Chondrocyte (in vitro differentiated cells): ENCODE measurements around the gene APOL6. TPM values are rescaled to one million over a fixed set of nuclear protein-coding genes. Genes with fewer than 3 reads are reported as not detected.

Source experiments
- DNase-seq: peaks from one replicate; pipeline ENCODE4 v3.0.0; 2021; ENCODE audit warnings: mixed read lengths, low spot score
- H3K27ac Mint-ChIP-seq: one replicate; pipeline ENCODE4 v1.8.0; 2021; ENCODE audit warnings: mild to moderate bottlenecking, moderate library complexity, mixed read lengths; ENCODE audit not compliant: unreplicated experiment
- H3K27me3 Mint-ChIP-seq: 2 replicates; pipeline ENCODE4 v1.8.0; 2021; ENCODE audit warnings: low read depth, mixed read lengths
- H3K36me3 Mint-ChIP-seq: 2 replicates; pipeline ENCODE4 v1.8.0; 2021; ENCODE audit warnings: low read depth, mixed read lengths
- H3K4me1 Mint-ChIP-seq: 2 replicates; pipeline ENCODE4 v1.8.0; 2021; ENCODE audit warnings: low read depth, mild to moderate bottlenecking, mixed read lengths
- H3K4me3 Mint-ChIP-seq: one replicate; pipeline ENCODE4 v1.8.0; 2021; ENCODE audit warnings: mild to moderate bottlenecking, moderate library complexity, mixed read lengths; ENCODE audit not compliant: unreplicated experiment
- H3K9me3 Mint-ChIP-seq: 2 replicates; pipeline ENCODE4 v1.8.0; 2021; ENCODE audit warnings: low read depth, mixed read lengths
- total RNA-seq: library from RNA; stranded (reverse); gene quantifications from 3 replicates; pipeline ENCODE4 v1.2.1, GENCODE V29; 2021
- TF ChIP-seq, protein P1 (sequence below): fragments of 200-600 bp; sonication (generic); IDR thresholded peaks from 2 replicates; pipeline ENCODE4 v1.5.0; 2021; ENCODE audit warnings: antibody characterized with exemption, mild to moderate bottlenecking, moderate library complexity

The APOL6 gene
- total RNA-seq, 1 donor from 2014 or later, result 4.6 TPM

DNA sequence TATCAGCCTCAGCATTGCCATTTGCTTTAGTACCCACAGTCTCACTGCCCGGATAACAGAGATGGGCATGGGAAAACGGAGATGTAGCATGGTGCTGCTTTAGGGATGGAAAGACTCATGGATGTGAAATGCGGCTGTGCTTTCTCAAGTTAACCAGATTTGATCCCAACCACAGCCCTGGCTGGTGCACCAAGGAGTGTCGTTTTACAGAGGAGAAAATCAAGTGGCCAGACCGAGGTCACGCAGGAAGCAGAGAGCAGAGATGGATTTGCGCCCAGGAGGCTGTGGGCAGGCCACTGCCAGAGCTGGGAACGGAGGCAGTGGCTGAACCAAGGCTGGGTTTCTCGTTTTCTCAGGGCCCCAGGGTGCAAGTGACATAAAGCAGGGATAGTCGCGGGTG, 40.2 kb upstream of the APOL6 start:
- peaks cover 17% of the 10 kb centered on the region for H3K27me3 Mint-ChIP-seq
- no peaks in the 10 kb centered on the region for H3K9me3 Mint-ChIP-seq
- TF ChIP-seq, protein P1, sequence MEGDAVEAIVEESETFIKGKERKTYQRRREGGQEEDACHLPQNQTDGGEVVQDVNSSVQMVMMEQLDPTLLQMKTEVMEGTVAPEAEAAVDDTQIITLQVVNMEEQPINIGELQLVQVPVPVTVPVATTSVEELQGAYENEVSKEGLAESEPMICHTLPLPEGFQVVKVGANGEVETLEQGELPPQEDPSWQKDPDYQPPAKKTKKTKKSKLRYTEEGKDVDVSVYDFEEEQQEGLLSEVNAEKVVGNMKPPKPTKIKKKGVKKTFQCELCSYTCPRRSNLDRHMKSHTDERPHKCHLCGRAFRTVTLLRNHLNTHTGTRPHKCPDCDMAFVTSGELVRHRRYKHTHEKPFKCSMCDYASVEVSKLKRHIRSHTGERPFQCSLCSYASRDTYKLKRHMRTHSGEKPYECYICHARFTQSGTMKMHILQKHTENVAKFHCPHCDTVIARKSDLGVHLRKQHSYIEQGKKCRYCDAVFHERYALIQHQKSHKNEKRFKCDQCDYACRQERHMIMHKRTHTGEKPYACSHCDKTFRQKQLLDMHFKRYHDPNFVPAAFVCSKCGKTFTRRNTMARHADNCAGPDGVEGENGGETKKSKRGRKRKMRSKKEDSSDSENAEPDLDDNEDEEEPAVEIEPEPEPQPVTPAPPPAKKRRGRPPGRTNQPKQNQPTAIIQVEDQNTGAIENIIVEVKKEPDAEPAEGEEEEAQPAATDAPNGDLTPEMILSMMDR, result no peak
- DNase-seq, result no peak
- H3K4me1 Mint-ChIP-seq, result peaks cover 5% of the 10 kb centered on the region
- H3K27ac Mint-ChIP-seq, result no peak overlapping the region
- H3K4me3 Mint-ChIP-seq, result no peak overlapping the region
- peaks cover 1% of the 10 kb centered on the region for H3K36me3 Mint-ChIP-seq

DNA sequence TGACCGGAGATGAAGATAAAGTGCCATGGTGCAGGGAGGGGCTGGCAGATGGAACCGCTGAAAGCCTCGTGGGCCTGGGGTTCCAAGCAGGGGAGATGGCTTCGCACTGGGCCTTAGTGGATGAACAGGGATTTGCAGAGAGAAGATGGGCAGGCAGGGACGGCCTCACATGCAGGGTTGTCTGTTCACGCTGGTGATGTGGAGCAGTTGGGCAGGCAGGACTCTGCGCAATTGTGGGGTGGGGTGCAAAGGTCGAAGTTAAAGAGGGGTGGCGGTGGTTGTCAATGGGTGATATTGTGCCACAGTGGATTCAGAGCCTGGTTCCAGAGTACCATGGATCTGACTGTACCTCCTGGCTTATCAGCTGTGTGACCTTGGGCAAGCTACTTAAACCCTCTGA, 39.0 kb upstream of the APOL6 start:
- H3K36me3 Mint-ChIP-seq, result peaks cover 1% of the 10 kb centered on the region
- peaks cover 5% of the 10 kb centered on the region for H3K4me1 Mint-ChIP-seq
- no peak overlapping the region for H3K4me3 Mint-ChIP-seq
- H3K9me3 Mint-ChIP-seq, result no peaks in the 10 kb centered on the region
- H3K27ac Mint-ChIP-seq, result no peak overlapping the region
- no peak for DNase-seq
- TF ChIP-seq, protein P1, result no peak
- H3K27me3 Mint-ChIP-seq, result peaks cover 17% of the 10 kb centered on the region

DNA sequence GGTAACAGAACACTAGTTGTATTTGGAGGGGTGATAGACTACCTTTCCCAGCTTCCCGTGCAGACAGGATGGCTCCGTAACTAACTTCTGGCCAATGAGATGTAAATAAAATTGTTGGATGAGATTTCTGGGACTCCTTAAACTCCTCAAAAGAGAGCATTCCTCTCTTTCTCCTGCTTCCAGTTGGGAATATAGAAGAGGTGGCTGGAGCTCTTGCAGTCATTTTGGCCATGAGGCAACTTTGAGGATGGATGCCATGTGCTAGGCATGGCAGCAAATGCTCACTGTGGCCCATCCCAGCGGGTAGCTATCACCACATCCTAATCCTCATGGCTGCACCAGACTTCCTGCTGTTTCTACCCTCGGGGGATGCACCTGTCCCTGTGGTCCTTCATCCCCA, 38.5 kb upstream of the APOL6 start:
- TF ChIP-seq, protein P1, result no peak
- H3K27ac Mint-ChIP-seq, result no peak overlapping the region
- DNase-seq, result no peak
- H3K36me3 Mint-ChIP-seq, result peaks cover 1% of the 10 kb centered on the region
- peaks cover 3% of the 10 kb centered on the region for H3K4me1 Mint-ChIP-seq
- H3K9me3 Mint-ChIP-seq, result no peaks in the 10 kb centered on the region
- H3K27me3 Mint-ChIP-seq, result peaks cover 17% of the 10 kb centered on the region
- H3K4me3 Mint-ChIP-seq, result no peak overlapping the region

DNA sequence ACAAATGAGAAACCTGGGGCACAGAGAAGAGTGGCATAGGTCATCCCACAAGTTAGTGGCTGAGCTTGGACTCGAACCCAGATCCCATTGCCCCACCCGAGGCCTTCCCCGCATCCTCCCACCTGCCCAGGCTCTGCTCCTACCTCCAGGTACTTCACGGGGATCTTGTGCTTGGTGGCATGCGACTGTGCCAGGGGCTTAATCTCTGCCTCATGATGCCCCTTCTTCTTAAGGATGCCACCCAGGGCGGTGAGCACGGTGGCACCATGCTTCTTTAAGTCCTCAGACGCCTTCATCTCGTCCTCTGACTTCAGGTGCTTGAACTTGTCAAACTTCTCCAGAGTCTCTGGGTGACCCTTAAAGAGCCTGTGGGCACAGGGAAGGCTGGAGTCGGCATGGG, 37.5 kb upstream of the APOL6 start:
- peaks cover 1% of the 10 kb centered on the region for H3K36me3 Mint-ChIP-seq
- TF ChIP-seq, protein P1, result no peak
- H3K27me3 Mint-ChIP-seq, result peaks cover 17% of the 10 kb centered on the region
- H3K9me3 Mint-ChIP-seq, result no peaks in the 10 kb centered on the region
- no peak overlapping the region for H3K4me3 Mint-ChIP-seq
- H3K4me1 Mint-ChIP-seq, result no peaks in the 10 kb centered on the region
- no peak overlapping the region for H3K27ac Mint-ChIP-seq
- no peak for DNase-seq

DNA sequence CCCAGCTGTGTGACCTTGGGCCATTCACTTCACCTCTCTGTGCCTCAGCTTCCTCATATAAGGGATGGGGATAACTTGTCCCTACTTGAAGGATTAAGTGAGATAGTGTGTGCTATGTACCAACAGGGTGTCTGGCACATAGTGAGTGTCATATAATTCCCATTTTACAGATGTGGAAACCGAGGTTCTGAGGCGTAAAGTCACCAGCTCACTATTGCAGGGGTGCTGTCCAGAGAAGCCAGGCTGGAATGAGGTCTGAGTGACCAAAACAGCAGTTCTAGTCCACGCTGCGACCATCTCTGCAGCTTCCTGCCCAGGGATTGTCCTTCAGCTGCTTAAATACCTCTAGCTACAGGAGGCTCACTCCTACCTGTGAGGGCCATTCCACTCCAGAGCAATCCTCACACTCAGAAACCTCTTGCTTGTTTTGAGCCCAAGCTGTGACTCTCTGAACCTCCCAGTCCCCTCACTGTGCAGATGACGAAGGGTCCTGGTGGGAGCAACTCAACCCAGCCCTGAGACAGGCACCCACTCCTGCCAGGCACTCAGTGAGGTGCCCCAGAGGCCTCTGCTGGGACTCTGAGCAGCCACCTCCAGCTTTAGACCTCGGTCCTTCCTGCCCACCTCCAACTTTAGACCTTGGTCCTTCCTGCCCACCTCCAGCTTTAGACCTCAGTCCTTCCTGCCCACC, 36.9 kb upstream of the APOL6 start:
- Mint-ChIP-seq H3K9me3 (no peaks in the 10 kb centered on the region), H3K27me3 (peaks cover 16% of the 10 kb centered on the region), H3K27ac (no peak overlapping the region), H3K4me3 (no peak overlapping the region), H3K36me3 (peaks cover 1% of the 10 kb centered on the region), H3K4me1 (no peaks in the 10 kb centered on the region)
- TF ChIP-seq, protein P1, result no peak
- DNase-seq, result peak; percentile 37
